Natural killer cell treated with Interleukin-12 subunit alpha and Interleukin-12 subunit beta and Interleukin-15 and Interleukin-18, amount 100 ng/mL, for 72 hours (primary cell): Measurements from ENCODE around the gene MACROD2. TPM values are rescaled to one million over a fixed set of nuclear protein-coding genes. Genes with fewer than 3 reads are reported as not detected.

ENCODE experiments used
- ATAC-seq, 2 donors: fragments of 150-1000 bp; cut with Tn5 transposase in 1 of 2; sonication (Bioruptor Pico), chemical (Tn5 transposase) in 1 of 2; 2 replicates each; pipeline ENCODE4 v1.10.0; 2021
- DNase-seq: peaks from one replicate; pipeline ENCODE4 v3.0.0; 2022; ENCODE audit warnings: low spot score
- H3K27ac Mint-ChIP-seq, 2 donors: 1 replicate in 1 of 2; 2 replicates in 1 of 2; pipeline ENCODE4 v1.8.0; 2022; ENCODE audit warnings: mixed read lengths in 2 of 2, mild to moderate bottlenecking in 1 of 2, moderate library complexity in 1 of 2
- H3K27me3 Mint-ChIP-seq, 2 donors: 1 replicate in 1 of 2; 2 replicates in 1 of 2; pipeline ENCODE4 v1.8.0; 2022; ENCODE audit warnings: mixed read lengths in 2 of 2
- H3K36me3 Mint-ChIP-seq: one replicate; pipeline ENCODE4 v1.8.0; 2022; ENCODE audit warnings: mixed read lengths
- H3K4me1 Mint-ChIP-seq, 2 donors: 1 replicate in 1 of 2; 2 replicates in 1 of 2; pipeline ENCODE4 v1.8.0; 2022; ENCODE audit warnings: low read depth in 2 of 2, mixed read lengths in 2 of 2, mild to moderate bottlenecking in 1 of 2
- H3K4me3 Mint-ChIP-seq: one replicate; pipeline ENCODE4 v1.8.0; 2022; ENCODE audit warnings: mixed read lengths
- H3K9me3 Mint-ChIP-seq: 2 replicates; pipeline ENCODE4 v1.8.0; 2022; ENCODE audit warnings: mixed read lengths
- total RNA-seq, 2 donors: library from RNA; stranded (reverse); gene quantifications; one replicate each; pipeline ENCODE4 v1.2.3, GENCODE V29; 2022

MACROD2 gene
- total RNA-seq, 2 donors from 2014 or later, result not detected

DNA sequence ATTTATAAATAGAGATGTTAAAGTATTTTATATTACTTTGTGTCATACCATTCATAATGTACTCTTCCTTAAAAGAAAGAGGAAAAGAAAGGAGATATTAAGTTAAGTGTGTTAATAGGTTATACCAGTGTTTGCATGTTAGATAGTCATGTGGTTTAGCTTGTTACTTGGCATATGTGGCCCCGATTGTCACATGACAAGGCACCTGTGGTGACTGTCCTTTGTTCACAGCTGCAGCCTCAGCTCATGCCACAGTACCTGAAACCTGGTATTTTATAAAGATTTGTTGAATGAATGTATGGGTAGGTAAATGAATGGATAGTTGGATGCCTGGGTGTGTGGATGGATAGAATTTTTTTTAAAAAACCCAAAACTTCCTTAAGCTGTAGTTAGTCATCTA lies 648.2 kb downstream of the MACROD2 start:
- Mint-ChIP-seq H3K4me1 (no peaks in the 10 kb centered on the region), H3K36me3 (peaks cover 4% of the 10 kb centered on the region), H3K27ac (no peak overlapping the region), H3K4me3 (no peak overlapping the region), H3K27me3 (no peaks in the 10 kb centered on the region), H3K9me3 (peaks cover 8% of the 10 kb centered on the region)
- DNase-seq (no peak), ATAC-seq (no peak)

DNA sequence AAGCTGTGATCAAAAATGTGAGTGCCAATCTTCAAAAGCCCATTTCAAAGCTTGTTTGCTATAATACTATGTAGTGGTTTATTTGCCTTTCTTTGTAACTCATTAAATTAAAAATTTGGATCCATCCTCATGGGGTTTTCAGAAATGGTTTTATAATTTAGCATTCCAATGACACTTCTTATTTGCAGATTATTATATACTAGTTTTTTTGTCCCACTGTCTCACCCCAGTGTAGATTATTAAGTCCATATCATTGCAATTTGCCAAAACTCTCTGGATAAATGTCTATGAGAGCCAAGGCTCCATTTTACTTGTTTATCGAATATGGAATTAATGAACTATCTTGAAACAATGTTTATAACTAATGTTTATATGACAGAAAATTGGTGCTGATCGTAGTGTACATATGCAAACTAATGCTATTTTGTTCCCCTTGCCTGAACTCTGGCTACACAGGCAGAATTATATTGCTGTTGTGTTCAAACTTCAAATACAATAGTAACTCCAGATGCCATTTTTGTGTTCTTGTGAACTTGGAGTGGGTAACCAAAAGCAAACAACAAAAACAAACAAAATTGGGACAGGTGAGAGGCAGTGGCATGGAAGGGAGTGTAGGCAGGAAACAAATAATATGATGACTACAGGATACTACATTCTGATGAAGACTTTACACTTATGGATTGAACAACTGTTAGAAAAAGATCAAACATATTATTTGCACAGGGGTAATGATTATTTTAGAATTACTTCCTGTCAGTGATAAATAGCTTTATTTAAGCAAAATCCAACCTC lies 649.2 kb downstream of the MACROD2 start:
- no peaks in the 10 kb centered on the region for H3K4me1 Mint-ChIP-seq
- no peaks in the 10 kb centered on the region for H3K27me3 Mint-ChIP-seq
- no peak for ATAC-seq
- H3K36me3 Mint-ChIP-seq, result peaks cover 4% of the 10 kb centered on the region
- H3K4me3 Mint-ChIP-seq, result no peak overlapping the region
- peaks cover 13% of the 10 kb centered on the region for H3K9me3 Mint-ChIP-seq
- DNase-seq, result no peak
- no peak overlapping the region for H3K27ac Mint-ChIP-seq

- DNase-seq (no peak), ATAC-seq (no peak)
- Mint-ChIP-seq H3K27ac (no peak overlapping the region), H3K4me1 (no peaks in the 10 kb centered on the region), H3K9me3 (peaks cover 19% of the 10 kb centered on the region), H3K36me3 (peaks cover 8% of the 10 kb centered on the region), H3K27me3 (no peaks in the 10 kb centered on the region), H3K4me3 (no peak overlapping the region)
Observed at GRCh38 chr20:14647016-14647415, 651.7 kb downstream of the MACROD2 start.

- DNase-seq (no peak), ATAC-seq (no peak)
- H3K36me3 Mint-ChIP-seq, result peaks cover 4% of the 10 kb centered on the region
- no peaks in the 10 kb centered on the region for H3K27me3 Mint-ChIP-seq
- H3K9me3 Mint-ChIP-seq, result peaks cover 17% of the 10 kb centered on the region
- no peaks in the 10 kb centered on the region for H3K4me1 Mint-ChIP-seq
- no peak overlapping the region for H3K27ac Mint-ChIP-seq
- H3K4me3 Mint-ChIP-seq, result no peak overlapping the region
Observed at GRCh38 chr20:14649662-14650061, 654.3 kb downstream of the MACROD2 start.

GRCh38 chr20:14657266-14658005 lies 662.1 kb downstream of the MACROD2 start:
- Mint-ChIP-seq H3K4me3 (no peak overlapping the region), H3K9me3 (peaks cover 13% of the 10 kb centered on the region), H3K36me3 (no peaks in the 10 kb centered on the region), H3K27ac (no peak overlapping the region), H3K4me1 (no peaks in the 10 kb centered on the region), H3K27me3 (no peaks in the 10 kb centered on the region)
- DNase-seq, result no peak
- no peak for ATAC-seq

GRCh38 chr20:14664101-14664500 lies 668.8 kb downstream of the MACROD2 start:
- Mint-ChIP-seq H3K27ac (no peak overlapping the region), H3K9me3 (peaks cover 17% of the 10 kb centered on the region)
- ATAC-seq, result no peak

GRCh38 chr20:14666696-14667095 lies 671.4 kb downstream of the MACROD2 start:
- ATAC-seq (no peak), DNase-seq (no peak)
- Mint-ChIP-seq H3K27me3 (no peaks in the 10 kb centered on the region), H3K4me3 (no peak overlapping the region), H3K9me3 (peaks cover 14% of the 10 kb centered on the region), H3K4me1 (no peaks in the 10 kb centered on the region), H3K36me3 (no peaks in the 10 kb centered on the region), H3K27ac (no peak overlapping the region)

More at GRCh38 chr20:14664101-14664500, 668.8 kb downstream of the MACROD2 start:
- no peak for DNase-seq
- no peaks in the 10 kb centered on the region for H3K36me3 Mint-ChIP-seq
- H3K27me3 Mint-ChIP-seq, result no peaks in the 10 kb centered on the region
- no peaks in the 10 kb centered on the region for H3K4me1 Mint-ChIP-seq
- no peak overlapping the region for H3K4me3 Mint-ChIP-seq

GRCh38 chr20:14667226-14667625 lies 671.9 kb downstream of the MACROD2 start:
- H3K4me3 Mint-ChIP-seq, result no peak overlapping the region
- no peaks in the 10 kb centered on the region for H3K36me3 Mint-ChIP-seq
- peaks cover 12% of the 10 kb centered on the region for H3K9me3 Mint-ChIP-seq
- H3K27ac Mint-ChIP-seq, result no peak overlapping the region
- H3K4me1 Mint-ChIP-seq, result no peaks in the 10 kb centered on the region
- ATAC-seq, result no peak
- no peak for DNase-seq
- H3K27me3 Mint-ChIP-seq, result no peaks in the 10 kb centered on the region

DNA sequence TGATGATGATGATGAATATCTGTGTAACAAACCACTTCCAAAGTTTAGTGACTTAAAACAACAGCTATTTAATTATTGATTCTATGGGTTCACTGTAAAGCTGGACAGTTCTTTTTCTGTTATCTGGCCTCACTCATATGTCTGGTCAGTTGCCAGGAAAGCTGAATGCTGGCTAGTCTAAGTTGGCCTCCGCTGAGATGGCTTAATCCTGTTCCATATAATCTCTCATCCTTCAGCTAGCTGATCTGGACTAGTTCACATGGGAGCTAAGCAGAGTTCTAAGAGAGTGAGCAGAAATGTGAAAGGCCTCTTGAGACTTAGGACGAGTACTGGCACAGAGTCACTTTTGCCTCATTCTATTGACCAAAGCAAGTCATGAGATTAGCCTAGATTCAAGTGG lies 676.8 kb downstream of the MACROD2 start:
- Mint-ChIP-seq H3K36me3 (peaks cover 6% of the 10 kb centered on the region), H3K4me1 (no peaks in the 10 kb centered on the region), H3K4me3 (no peak overlapping the region), H3K27me3 (no peaks in the 10 kb centered on the region), H3K9me3 (peaks cover 18% of the 10 kb centered on the region), H3K27ac (no peak overlapping the region)
- DNase-seq (no peak), ATAC-seq (no peak)

GRCh38 chr20:14673164-14673563 lies 677.8 kb downstream of the MACROD2 start:
- peaks cover 18% of the 10 kb centered on the region for H3K9me3 Mint-ChIP-seq
- no peaks in the 10 kb centered on the region for H3K4me1 Mint-ChIP-seq
- DNase-seq, result no peak
- H3K27ac Mint-ChIP-seq, result no peak overlapping the region
- no peaks in the 10 kb centered on the region for H3K27me3 Mint-ChIP-seq
- H3K36me3 Mint-ChIP-seq, result peaks cover 6% of the 10 kb centered on the region
- no peak for ATAC-seq
- no peak overlapping the region for H3K4me3 Mint-ChIP-seq

GRCh38 chr20:14677455-14677854 lies 682.1 kb downstream of the MACROD2 start:
- peaks cover 27% of the 10 kb centered on the region for H3K9me3 Mint-ChIP-seq
- DNase-seq (no peak), ATAC-seq (no peak)
- no peak overlapping the region for H3K27ac Mint-ChIP-seq
- no peaks in the 10 kb centered on the region for H3K27me3 Mint-ChIP-seq
- H3K4me3 Mint-ChIP-seq, result no peak overlapping the region
- peaks cover 10% of the 10 kb centered on the region for H3K36me3 Mint-ChIP-seq
- no peaks in the 10 kb centered on the region for H3K4me1 Mint-ChIP-seq

- H3K4me3 Mint-ChIP-seq, result no peak overlapping the region
- H3K36me3 Mint-ChIP-seq, result peaks cover 8% of the 10 kb centered on the region
- ATAC-seq (no peak), DNase-seq (no peak)
- no peak overlapping the region for H3K27ac Mint-ChIP-seq
- H3K9me3 Mint-ChIP-seq, result peaks cover 13% of the 10 kb centered on the region
- no peaks in the 10 kb centered on the region for H3K27me3 Mint-ChIP-seq
- H3K4me1 Mint-ChIP-seq, result no peaks in the 10 kb centered on the region
Observed at GRCh38 chr20:14685183-14685582, 689.9 kb downstream of the MACROD2 start.

GRCh38 chr20:14687313-14687712 lies 692.0 kb downstream of the MACROD2 start:
- no peak for ATAC-seq
- Mint-ChIP-seq H3K27ac (no peak overlapping the region), H3K4me3 (no peak overlapping the region), H3K9me3 (peaks cover 10% of the 10 kb centered on the region), H3K4me1 (no peaks in the 10 kb centered on the region), H3K27me3 (no peaks in the 10 kb centered on the region), H3K36me3 (peaks cover 8% of the 10 kb centered on the region)
- DNase-seq, result no peak

- no peak for ATAC-seq
- no peaks in the 10 kb centered on the region for H3K4me1 Mint-ChIP-seq
- H3K27me3 Mint-ChIP-seq, result no peaks in the 10 kb centered on the region
Observed at GRCh38 chr20:14688005-14688404, 692.7 kb downstream of the MACROD2 start.

More at GRCh38 chr20:14688005-14688404, 692.7 kb downstream of the MACROD2 start:
- H3K4me3 Mint-ChIP-seq, result no peak overlapping the region
- no peak overlapping the region for H3K27ac Mint-ChIP-seq
- H3K9me3 Mint-ChIP-seq, result peaks cover 10% of the 10 kb centered on the region
- DNase-seq, result no peak
- H3K36me3 Mint-ChIP-seq, result peaks cover 8% of the 10 kb centered on the region
